H1 (cell line): Measurements from ENCODE around the gene YARS2. TPM values are rescaled to one million over a fixed set of nuclear protein-coding genes. Genes with fewer than 3 reads are reported as not detected.

Experiments used
- BCL11A ChIP-seq, 2 experiments: IDR thresholded peaks; one replicate each; pipeline ENCODE4 v1.6.1; 2011; ENCODE audit warnings: low read depth in 2 of 2, low read length in 2 of 2, mild to moderate bottlenecking in 2 of 2
- BRCA1 ChIP-seq: IDR thresholded peaks from 2 replicates; pipeline ENCODE4 v1.6.1; 2012; ENCODE audit warnings: low read depth, low read length, improper control_type of control experiment
- CBX5 ChIP-seq: fragments of 300-800, 300-1000 bp; sonication (generic); IDR thresholded peaks from 2 replicates; pipeline ENCODE4 v1.7.1; 2016; ENCODE audit warnings: antibody characterized with exemption, low read length, low read depth
- CEBPB ChIP-seq: IDR thresholded peaks from 2 replicates; pipeline ENCODE4 v1.6.1; 2012; ENCODE audit warnings: low read depth, low read length
- CHD2 ChIP-seq: IDR thresholded peaks from 2 replicates; pipeline ENCODE4 v1.6.1; 2012; ENCODE audit warnings: low read length, improper control_type of control experiment
- CREB1 ChIP-seq: IDR thresholded peaks from 2 replicates; pipeline ENCODE4 v1.6.1; 2012; ENCODE audit warnings: inconsistent platforms
- CTBP2 ChIP-seq: IDR thresholded peaks from 2 replicates; pipeline ENCODE4 v1.7.0; 2011; ENCODE audit warnings: borderline replicate concordance, mild to moderate bottlenecking, moderate library complexity, mixed read lengths, low read length; ENCODE audit not compliant: insufficient read depth, insufficient read length
- EZH2 ChIP-seq: fragments of 200-600 bp; sonication (generic); IDR thresholded peaks from 2 replicates; pipeline ENCODE4 v1.7.1; 2012; ENCODE audit warnings: low read depth, mild to moderate bottlenecking, moderate library complexity, low read length, inconsistent platforms; ENCODE audit not compliant: severe bottlenecking
- FOSL1 ChIP-seq: IDR thresholded peaks from 2 replicates; pipeline ENCODE4 v1.6.1; 2011; ENCODE audit warnings: mild to moderate bottlenecking, low read depth, low read length, moderate library complexity; ENCODE audit not compliant: insufficient read depth
- POLR2A ChIP-seq, 2 experiments: IDR thresholded peaks; 1 replicate in 1 of 2; 2 replicates in 1 of 2; pipeline ENCODE4 v1.6.1; 2011; ENCODE audit warnings: low read depth in 2 of 2, low read length in 2 of 2, mild to moderate bottlenecking in 2 of 2; ENCODE audit errors: control extremely low read depth in 1 of 2
- RBBP5 ChIP-seq: IDR thresholded peaks from 2 replicates; pipeline ENCODE4 v1.7.1; 2012; ENCODE audit warnings: low read depth, mild to moderate bottlenecking, inconsistent platforms, low read length, moderate library complexity, borderline replicate concordance
- RFX5 ChIP-seq: IDR thresholded peaks from 2 replicates; pipeline ENCODE4 v1.6.1; 2011; ENCODE audit warnings: low read depth, low read length, improper control_type of control experiment, borderline replicate concordance
- RXRA ChIP-seq: IDR thresholded peaks from 2 replicates; pipeline ENCODE4 v1.6.1; 2011; ENCODE audit warnings: low read depth, mild to moderate bottlenecking, low read length, moderate library complexity; ENCODE audit not compliant: insufficient read depth
- SAP30 ChIP-seq: fragments of 300-600 bp; sonication (generic); IDR thresholded peaks from 2 replicates; pipeline ENCODE4 v1.7.1; 2012; ENCODE audit warnings: low read length, moderate library complexity, mild to moderate bottlenecking, inconsistent platforms; ENCODE audit not compliant: insufficient read depth, insufficient replicate concordance
- SIX5 ChIP-seq: IDR thresholded peaks from 2 replicates; pipeline ENCODE4 v1.6.1; 2011; ENCODE audit warnings: mild to moderate bottlenecking, low read depth, low read length
- SP1 ChIP-seq: IDR thresholded peaks from 2 replicates; pipeline ENCODE4 v1.6.1; 2011; ENCODE audit warnings: low read depth, low read length
- SP2 ChIP-seq: IDR thresholded peaks from 2 replicates; pipeline ENCODE4 v1.6.1; 2012; ENCODE audit warnings: mild to moderate bottlenecking, low read length, inconsistent platforms
- TAF7 ChIP-seq: optimal IDR thresholded peaks from 2 replicates; pipeline ENCODE3; 2011; ENCODE audit warnings: low read depth, mild to moderate bottlenecking, inconsistent platforms, low read length, moderate library complexity, borderline replicate concordance
- YY1 ChIP-seq: IDR thresholded peaks from 2 replicates; pipeline ENCODE4 v1.6.1; 2011; ENCODE audit warnings: low read depth, mild to moderate bottlenecking, low read length
- polyA plus RNA-seq, 7 experiments: library from polyadenylated mRNA; depleted of rRNA in 3 of 7; stranded (reverse) in 5 of 7; unstranded in 2 of 7; fragments of >200 nt in 5 of 7; fragments of 200-250 nt in 2 of 7; gene quantifications; 1 replicate in 5 of 7; 2 replicates in 1 of 7; 4 replicates in 1 of 7; pipeline versions ENCODE4 v1.2.1 to v1.2.3, GENCODE V29; 2011 to 2013; ENCODE audit warnings: missing spikeins in 2 of 7, mixed read lengths in 2 of 7
- total RNA-seq: library from RNA; stranded (reverse); fragmentation: NEBNext Ultra II Directional; extraction: Animal tissue kit (Norgen Biotek cat#: 25700); gene quantifications from 2 replicates; pipeline ENCODE4 v1.2.1, GENCODE V29; 2021
- TF ChIP-seq, protein P1 (sequence below): IDR thresholded peaks from 2 replicates; pipeline ENCODE4 v1.6.1; 2011; ENCODE audit warnings: low read depth, mild to moderate bottlenecking, low read length; ENCODE audit not compliant: insufficient read depth
- TF ChIP-seq, protein P2 (sequence below): IDR thresholded peaks from 2 replicates; pipeline ENCODE4 v1.6.1; 2012; ENCODE audit warnings: low read length, inconsistent platforms
- TF ChIP-seq, protein P3 (sequence below): IDR thresholded peaks from 2 replicates; pipeline ENCODE4 v1.6.1; 2012; ENCODE audit warnings: inconsistent platforms

Gene YARS2
- total and polyA plus RNA-seq, 2 of the 8 experiments (the other 6 are each of a cell fraction or from before 2014, with no cell fraction given) = 29.9 to 41.4 TPM

DNA sequence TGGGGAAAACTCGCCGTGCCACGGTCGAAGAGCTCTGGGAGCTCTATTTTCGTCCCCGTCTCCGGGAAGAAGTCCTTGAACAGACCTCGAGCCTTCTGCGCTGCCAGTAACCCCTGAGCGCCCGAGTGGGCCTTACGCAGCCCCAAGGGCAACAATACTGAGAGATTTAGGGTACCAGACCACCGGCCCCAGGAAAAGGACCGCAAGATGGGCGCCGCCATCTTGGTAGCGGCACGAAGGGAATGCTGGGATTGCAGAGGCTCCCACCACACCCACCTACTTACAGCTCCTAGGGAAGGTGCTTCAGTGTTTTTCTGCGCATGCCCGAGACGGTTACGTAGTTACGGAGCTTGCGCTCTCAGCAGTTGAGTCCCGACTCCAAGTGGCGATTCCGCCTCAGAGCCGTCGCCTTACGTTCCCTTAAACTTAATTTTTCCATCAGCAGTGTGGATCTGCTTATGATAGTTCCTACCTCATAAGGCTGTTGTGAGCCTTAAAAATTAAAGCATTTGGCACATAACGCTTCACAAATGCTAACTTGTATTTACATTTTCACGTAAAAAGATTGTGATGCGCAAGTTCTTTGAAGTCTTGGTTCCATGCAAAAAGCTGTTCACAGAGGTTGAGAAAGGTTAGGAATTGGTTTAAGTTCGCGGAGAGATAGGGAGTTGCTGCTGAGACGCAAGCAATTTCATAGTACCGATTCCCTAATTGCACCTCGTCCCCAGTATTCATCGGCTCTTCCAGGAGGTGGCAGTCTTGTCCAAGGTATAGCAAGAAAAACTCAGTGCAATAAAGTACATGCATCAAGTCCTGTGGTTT lies at the start of gene YARS2 (continued):
- 0 out of 2 replicates have a peak, but pooled peaks have one; percentile 4 for TF ChIP-seq CHD2
- no peak for TF ChIP-seq SIX5
- no peak for TF ChIP-seq CBX5
- TF ChIP-seq BRCA1 = 0 out of 2 replicates have a peak, but pooled peaks have one; percentile 6
- TF ChIP-seq FOSL1 = no peak
- peak; percentile 58; the same call in 1 of the 2 replicates for TF ChIP-seq CREB1
- no peak for TF ChIP-seq RFX5
- TF ChIP-seq EZH2 = no peak
- no peak for TF ChIP-seq CEBPB
- no peak for TF ChIP-seq SP1
- peak; percentile 99 for TF ChIP-seq YY1
- TF ChIP-seq SAP30 = no peak
- no peak for TF ChIP-seq CTBP2
- TF ChIP-seq, protein P1, sequence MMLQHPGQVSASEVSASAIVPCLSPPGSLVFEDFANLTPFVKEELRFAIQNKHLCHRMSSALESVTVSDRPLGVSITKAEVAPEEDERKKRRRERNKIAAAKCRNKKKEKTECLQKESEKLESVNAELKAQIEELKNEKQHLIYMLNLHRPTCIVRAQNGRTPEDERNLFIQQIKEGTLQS = no peak
- peak; percentile 92 for TF ChIP-seq TAF7
- TF ChIP-seq, protein P2, sequence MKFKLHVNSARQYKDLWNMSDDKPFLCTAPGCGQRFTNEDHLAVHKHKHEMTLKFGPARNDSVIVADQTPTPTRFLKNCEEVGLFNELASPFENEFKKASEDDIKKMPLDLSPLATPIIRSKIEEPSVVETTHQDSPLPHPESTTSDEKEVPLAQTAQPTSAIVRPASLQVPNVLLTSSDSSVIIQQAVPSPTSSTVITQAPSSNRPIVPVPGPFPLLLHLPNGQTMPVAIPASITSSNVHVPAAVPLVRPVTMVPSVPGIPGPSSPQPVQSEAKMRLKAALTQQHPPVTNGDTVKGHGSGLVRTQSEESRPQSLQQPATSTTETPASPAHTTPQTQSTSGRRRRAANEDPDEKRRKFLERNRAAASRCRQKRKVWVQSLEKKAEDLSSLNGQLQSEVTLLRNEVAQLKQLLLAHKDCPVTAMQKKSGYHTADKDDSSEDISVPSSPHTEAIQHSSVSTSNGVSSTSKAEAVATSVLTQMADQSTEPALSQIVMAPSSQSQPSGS = peak; percentile 85; the same call in 1 of the 2 replicates
- peak; percentile 94 to 100 for TF ChIP-seq POLR2A (IDR thresholded peaks at IDR 0.05; ENCODE audit: control extremely low read depth in 1 of 2, low read depth in 2 of 2, low read length in 2 of 2)
- TF ChIP-seq RBBP5 = peak; percentile 94
- no peak for TF ChIP-seq BCL11A (IDR thresholded peaks at IDR 0.05; ENCODE audit: low read depth in 2 of 2, low read length in 2 of 2)
- no peak for TF ChIP-seq SP2
- TF ChIP-seq, protein P3, sequence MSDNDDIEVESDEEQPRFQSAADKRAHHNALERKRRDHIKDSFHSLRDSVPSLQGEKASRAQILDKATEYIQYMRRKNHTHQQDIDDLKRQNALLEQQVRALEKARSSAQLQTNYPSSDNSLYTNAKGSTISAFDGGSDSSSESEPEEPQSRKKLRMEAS = no peak
- TF ChIP-seq RXRA = no peak
